ENCODE measurements around the gene CD244.

Gene CD244

DNA sequence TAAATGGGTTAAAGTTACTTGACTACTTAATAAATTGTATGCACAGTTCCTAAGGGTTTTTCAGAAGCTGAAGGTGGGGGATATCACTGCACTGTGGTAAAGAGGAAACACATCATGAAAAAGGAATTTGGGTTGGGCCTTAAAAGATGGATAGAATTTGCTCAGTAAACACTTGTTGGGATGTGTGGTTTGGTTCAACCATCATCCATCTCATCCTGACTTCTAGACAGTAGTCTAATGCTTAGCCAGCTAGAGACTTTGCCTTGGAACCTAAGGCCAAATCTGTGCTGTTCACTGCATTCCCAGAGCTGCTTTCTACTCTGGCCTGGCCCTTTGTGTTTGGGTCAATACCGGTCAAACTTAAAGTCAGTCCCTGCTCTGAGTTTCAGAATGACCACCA lies 36.1 kb downstream of the CD244 start:
- no peaks in the 10 kb centered on the region for H4K20me1 ChIP-seq (ENCODE audit: insufficient read depth)
- H3K79me2 ChIP-seq (ENCODE audit: insufficient read depth, low read depth): no peaks in the 10 kb centered on the region
- H3K4me2 ChIP-seq: no peak overlapping the region
- H3K27ac ChIP-seq: no peak overlapping the region
- H3K9ac ChIP-seq: no peak overlapping the region
- H3K36me3 ChIP-seq (ENCODE audit: insufficient read depth): no peaks in the 10 kb centered on the region
- TF ChIP-seq, protein P1, sequence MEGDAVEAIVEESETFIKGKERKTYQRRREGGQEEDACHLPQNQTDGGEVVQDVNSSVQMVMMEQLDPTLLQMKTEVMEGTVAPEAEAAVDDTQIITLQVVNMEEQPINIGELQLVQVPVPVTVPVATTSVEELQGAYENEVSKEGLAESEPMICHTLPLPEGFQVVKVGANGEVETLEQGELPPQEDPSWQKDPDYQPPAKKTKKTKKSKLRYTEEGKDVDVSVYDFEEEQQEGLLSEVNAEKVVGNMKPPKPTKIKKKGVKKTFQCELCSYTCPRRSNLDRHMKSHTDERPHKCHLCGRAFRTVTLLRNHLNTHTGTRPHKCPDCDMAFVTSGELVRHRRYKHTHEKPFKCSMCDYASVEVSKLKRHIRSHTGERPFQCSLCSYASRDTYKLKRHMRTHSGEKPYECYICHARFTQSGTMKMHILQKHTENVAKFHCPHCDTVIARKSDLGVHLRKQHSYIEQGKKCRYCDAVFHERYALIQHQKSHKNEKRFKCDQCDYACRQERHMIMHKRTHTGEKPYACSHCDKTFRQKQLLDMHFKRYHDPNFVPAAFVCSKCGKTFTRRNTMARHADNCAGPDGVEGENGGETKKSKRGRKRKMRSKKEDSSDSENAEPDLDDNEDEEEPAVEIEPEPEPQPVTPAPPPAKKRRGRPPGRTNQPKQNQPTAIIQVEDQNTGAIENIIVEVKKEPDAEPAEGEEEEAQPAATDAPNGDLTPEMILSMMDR (conservative IDR thresholded peaks at IDR 0.05; ENCODE audit: low read depth, low read length): no peak
- H3K4me1 ChIP-seq (ENCODE audit: low read depth, poor library complexity, severe bottlenecking): peaks cover 10% of the 10 kb centered on the region
- no peaks in the 10 kb centered on the region for H3K27me3 ChIP-seq (ENCODE audit: insufficient read depth, low read depth)
- no peak overlapping the region for H2AFZ ChIP-seq (ENCODE audit: low read depth)
- H3K4me3 ChIP-seq (IDR thresholded peaks at IDR 0.05; ENCODE audit: insufficient read depth, low read depth, low read length): no peak overlapping the region

DNA sequence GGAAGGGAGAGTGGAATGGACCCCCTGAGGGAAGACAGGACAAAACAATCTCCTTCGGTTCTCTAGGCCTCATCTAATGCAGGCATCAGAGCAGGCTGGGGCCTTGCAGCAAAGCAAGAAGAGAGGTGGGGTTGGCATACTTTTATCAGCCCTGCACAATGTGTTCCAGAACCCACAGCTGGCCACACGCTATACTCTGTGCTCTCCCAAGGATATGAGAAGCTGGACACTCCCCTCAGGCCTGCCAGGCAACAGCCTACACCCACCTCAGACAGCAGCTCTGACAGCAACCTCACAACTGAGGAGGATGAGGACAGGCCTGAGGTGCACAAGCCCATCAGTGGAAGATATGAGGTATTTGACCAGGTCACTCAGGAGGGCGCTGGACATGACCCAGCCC lies 39.4 kb downstream of the CD244 start:
- H3K4me1 ChIP-seq (ENCODE audit: low read depth, poor library complexity, severe bottlenecking): no peaks in the 10 kb centered on the region
- H3K27me3 ChIP-seq (ENCODE audit: insufficient read depth, low read depth): no peaks in the 10 kb centered on the region
- H2AFZ ChIP-seq (ENCODE audit: low read depth): no peak overlapping the region
- no peaks in the 10 kb centered on the region for H4K20me1 ChIP-seq (ENCODE audit: insufficient read depth)
- no peak overlapping the region for H3K9ac ChIP-seq
- H3K4me3 ChIP-seq (IDR thresholded peaks at IDR 0.05; ENCODE audit: insufficient read depth, low read depth, low read length): no peak overlapping the region
- H3K27ac ChIP-seq: no peak overlapping the region
- H3K36me3 ChIP-seq (ENCODE audit: insufficient read depth): no peaks in the 10 kb centered on the region
- H3K79me2 ChIP-seq (ENCODE audit: insufficient read depth, low read depth): no peaks in the 10 kb centered on the region
- no peak overlapping the region for H3K4me2 ChIP-seq
- TF ChIP-seq, protein P1 (conservative IDR thresholded peaks at IDR 0.05; ENCODE audit: low read depth, low read length): no peak

- H3K4me2 ChIP-seq: no peak overlapping the region
- H3K4me3 ChIP-seq (IDR thresholded peaks at IDR 0.05; ENCODE audit: insufficient read depth, low read depth, low read length): no peak overlapping the region
- H3K36me3 ChIP-seq (ENCODE audit: insufficient read depth): no peaks in the 10 kb centered on the region
- H3K27me3 ChIP-seq (ENCODE audit: insufficient read depth, low read depth): no peaks in the 10 kb centered on the region
- peaks cover 7% of the 10 kb centered on the region for H3K4me1 ChIP-seq (ENCODE audit: low read depth, poor library complexity, severe bottlenecking)
- no peak overlapping the region for H3K27ac ChIP-seq
- no peak overlapping the region for H2AFZ ChIP-seq (ENCODE audit: low read depth)
- no peak overlapping the region for H3K9ac ChIP-seq
- H3K79me2 ChIP-seq (ENCODE audit: insufficient read depth, low read depth): no peaks in the 10 kb centered on the region
- no peaks in the 10 kb centered on the region for H4K20me1 ChIP-seq (ENCODE audit: insufficient read depth)
- TF ChIP-seq, protein P1 (conservative IDR thresholded peaks at IDR 0.05; ENCODE audit: low read depth, low read length): no peak
Observed at GRCh38 chr1:160821627-160822026, 41.1 kb downstream of the CD244 start.

DNA sequence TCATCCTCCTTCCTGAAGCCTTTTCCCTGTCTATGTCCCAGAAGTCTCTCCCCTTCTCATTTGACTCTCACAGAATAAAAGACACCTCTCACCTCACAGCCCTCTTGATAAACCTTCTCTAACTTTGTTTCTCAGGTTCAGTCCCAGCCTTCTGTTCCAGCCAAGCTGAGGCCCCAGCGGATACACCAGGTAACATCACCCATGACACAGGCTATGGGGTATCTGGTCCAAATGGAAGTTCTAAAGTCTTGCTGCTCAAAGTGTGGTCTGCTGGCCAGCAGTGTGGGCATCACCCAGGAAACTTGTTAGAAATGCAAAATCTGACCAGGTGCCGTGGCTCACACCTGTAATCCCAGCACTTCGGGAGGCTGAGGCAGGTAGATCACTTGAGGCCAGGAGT lies 43.5 kb downstream of the CD244 start:
- no peaks in the 10 kb centered on the region for H3K36me3 ChIP-seq (ENCODE audit: insufficient read depth)
- peaks cover 13% of the 10 kb centered on the region for H3K4me1 ChIP-seq (ENCODE audit: low read depth, poor library complexity, severe bottlenecking)
- no peak overlapping the region for H3K4me3 ChIP-seq (IDR thresholded peaks at IDR 0.05; ENCODE audit: insufficient read depth, low read depth, low read length)
- no peak overlapping the region for H2AFZ ChIP-seq (ENCODE audit: low read depth)
- H3K27me3 ChIP-seq (ENCODE audit: insufficient read depth, low read depth): no peaks in the 10 kb centered on the region
- H4K20me1 ChIP-seq (ENCODE audit: insufficient read depth): no peaks in the 10 kb centered on the region
- no peak overlapping the region for H3K9ac ChIP-seq
- TF ChIP-seq, protein P1 (conservative IDR thresholded peaks at IDR 0.05; ENCODE audit: low read depth, low read length): no peak
- no peak overlapping the region for H3K27ac ChIP-seq
- no peaks in the 10 kb centered on the region for H3K79me2 ChIP-seq (ENCODE audit: insufficient read depth, low read depth)
- no peak overlapping the region for H3K4me2 ChIP-seq

All from KMS-11 (cell line).